Gastrocnemius medialis (tissue), 4 donors: ENCODE results near the gene LPA. TPM values are rescaled to one million over a fixed set of nuclear protein-coding genes. Genes with fewer than 3 reads are reported as not detected.
"Not testable (repeated sequence)": the region's sequence is repeated elsewhere in the genome, so short reads cannot be mapped to it uniquely, and the experiment has no call there.

Source experiments
- ATAC-seq, 2 donors: fragments of 150-250 bp; one replicate each; pipeline ENCODE4 v1.9.1; 2016
- DNase-seq, 2 donors: peaks; one replicate each; pipeline ENCODE4 v3.0.0-alpha.2; 2019
- H3K27ac ChIP-seq, 4 donors: fragments of 200-600 bp; sonication (generic); 1 replicate in 1 of 4; 2 replicates in 3 of 4; pipeline ENCODE4 v1.5.1; 2016 to 2018; ENCODE audit warnings: mild to moderate bottlenecking in 2 of 4, moderate library complexity in 1 of 4
- H3K27me3 ChIP-seq, 3 donors: fragments of 200-600 bp; sonication (generic) in 2 of 3; 1 replicate in 1 of 3; 2 replicates in 2 of 3; pipeline versions ENCODE4 v1.5.1 to v1.6.0; 2016 to 2019; ENCODE audit warnings: mild to moderate bottlenecking in 1 of 3, moderate library complexity in 1 of 3
- H3K36me3 ChIP-seq, 2 donors: fragments of 200-600 bp; sonication (generic) in 1 of 2; one replicate each; pipeline ENCODE4 v1.5.1; 2017 to 2018
- H3K4me1 ChIP-seq, 2 donors: fragments of 200-600 bp; sonication (generic) in 1 of 2; one replicate each; pipeline ENCODE4 v1.5.1; 2016 to 2017; ENCODE audit warnings: mild to moderate bottlenecking in 2 of 2
- H3K4me3 ChIP-seq, 4 donors: fragments of 200-600 bp; sonication (generic) in 3 of 4; 1 replicate in 1 of 4; 2 replicates in 3 of 4; pipeline ENCODE4 v1.5.1; 2016 to 2019; ENCODE audit warnings: mild to moderate bottlenecking in 2 of 4
- H3K9me3 ChIP-seq, 3 donors: fragments of 200-600 bp; sonication (generic) in 2 of 3; 1 replicate in 1 of 3; 2 replicates in 2 of 3; pipeline ENCODE4 v1.5.1; 2016 to 2019
- CTCF ChIP-seq, 5 experiments: fragments of 450-650 bp in 3 of 5; fragments of 200-600 bp in 2 of 5; sonication (generic) in 2 of 5; IDR thresholded peaks in 4 of 5; conservative IDR thresholded peaks in 1 of 5; 1 replicate in 4 of 5; 2 replicates in 1 of 5; pipeline ENCODE4 v1.5.1; 2016 to 2019; ENCODE audit warnings: antibody characterized with exemption in 5 of 5, mild to moderate bottlenecking in 3 of 5, moderate library complexity in 3 of 5
- POLR2A ChIP-seq, 2 donors: fragments of 450-650 bp; IDR thresholded peaks; one replicate each; pipeline ENCODE4 v1.6.1; 2017; ENCODE audit warnings: antibody characterized with exemption in 2 of 2, mild to moderate bottlenecking in 2 of 2, moderate library complexity in 2 of 2
- in situ Hi-C, 4 donors: fragments of 200-750 bp; cut with MboI; loops; one replicate each; pipeline versions ENCODE4 v1.15.0 to v1.8.0; 2017; ENCODE audit warnings: low sequenced_read_pairs in 4 of 4
- intact Hi-C: fragments of 100-400 bp; cut with DNase I; formaldehyde crosslinking; loops from one replicate; pipeline ENCODE4 v1.15.1; 2023; ENCODE audit warnings: low total_unique reads
- total RNA-seq, 4 donors: library from RNA; depleted of rRNA; stranded (reverse); fragments of >200 nt; gene quantifications; one replicate each; pipeline versions ENCODE4 v1.1.0 to v1.2.3, GENCODE V29; 2016

LPA gene
- total RNA-seq, 4 donors from 2014 or later = not detected

GRCh38 chr6:160679402-160679769 is 15.3 kb upstream of the LPA start:
- Histone ChIP-seq H3K27me3 (no peaks in the 10 kb centered on the region), H3K4me3 (no peak overlapping the region), H3K36me3 (no peaks in the 10 kb centered on the region), H3K9me3 (no peaks in the 10 kb centered on the region), H3K4me1 (no peaks in the 10 kb centered on the region), H3K27ac (no peak overlapping the region)
- ATAC-seq = no peak
- TF ChIP-seq POLR2A (IDR thresholded peaks at IDR 0.05) (no peak), CTCF (IDR thresholded peaks at IDR 0.05 in 4 of 5, conservative IDR thresholded peaks at IDR 0.05 in 1 of 5) (no peak)
- intact Hi-C loops (no loop called here), in situ Hi-C loops (no loop called here)
- DNase-seq = no peak

GRCh38 chr6:160678744-160679401 is 14.8 kb upstream of the LPA start:
- in situ Hi-C loops = no loop called here
- intact Hi-C loops = no loop called here
- no peak overlapping the region for H3K4me3 ChIP-seq
- no peak overlapping the region for H3K27ac ChIP-seq
- no peaks in the 10 kb centered on the region for H3K9me3 ChIP-seq
- ATAC-seq = no peak
- DNase-seq = no peak
- H3K27me3 ChIP-seq = no peaks in the 10 kb centered on the region
- H3K36me3 ChIP-seq = no peaks in the 10 kb centered on the region
- H3K4me1 ChIP-seq = no peaks in the 10 kb centered on the region
- TF ChIP-seq POLR2A (IDR thresholded peaks at IDR 0.05) (no peak), CTCF (IDR thresholded peaks at IDR 0.05 in 4 of 5, conservative IDR thresholded peaks at IDR 0.05 in 1 of 5) (no peak)

GRCh38 chr6:160678230-160678629 is 14.2 kb upstream of the LPA start:
- intact Hi-C loops = no loop called here
- Histone ChIP-seq H3K27ac (no peak overlapping the region), H3K9me3 (no peaks in the 10 kb centered on the region), H3K4me3 (no peak overlapping the region), H3K27me3 (no peaks in the 10 kb centered on the region), H3K36me3 (no peaks in the 10 kb centered on the region), H3K4me1 (no peaks in the 10 kb centered on the region)
- no peak for DNase-seq
- no peak for TF ChIP-seq CTCF (IDR thresholded peaks at IDR 0.05 in 4 of 5, conservative IDR thresholded peaks at IDR 0.05 in 1 of 5)
- no peak for TF ChIP-seq POLR2A (IDR thresholded peaks at IDR 0.05)
- ATAC-seq = no peak
- in situ Hi-C loops = no loop called here

GRCh38 chr6:160676418-160676817 is 12.3 kb upstream of the LPA start:
- intact Hi-C loops = not testable (repeated sequence)

GRCh38 chr6:160668589-160668988 is 4.5 kb upstream of the LPA start:
- DNase-seq (no peak), ATAC-seq (no peak)
- H3K4me3 ChIP-seq = no peak overlapping the region
- H3K27me3 ChIP-seq = no peaks in the 10 kb centered on the region
- H3K4me1 ChIP-seq = no peaks in the 10 kb centered on the region
- no peak overlapping the region for H3K27ac ChIP-seq
- no peaks in the 10 kb centered on the region for H3K36me3 ChIP-seq
- in situ Hi-C loops (no loop called here), intact Hi-C loops (no loop called here)
- no peaks in the 10 kb centered on the region for H3K9me3 ChIP-seq
- TF ChIP-seq POLR2A (IDR thresholded peaks at IDR 0.05) (no peak), CTCF (IDR thresholded peaks at IDR 0.05 in 4 of 5, conservative IDR thresholded peaks at IDR 0.05 in 1 of 5) (no peak)

More at GRCh38 chr6:160676418-160676817, 12.3 kb upstream of the LPA start:
- H3K4me1 ChIP-seq, DNase-seq, H3K27me3 ChIP-seq, H3K36me3 ChIP-seq, in situ Hi-C loops, ATAC-seq, H3K27ac ChIP-seq, H3K4me3 ChIP-seq, H3K9me3 ChIP-seq: not testable (repeated sequence)
